Ascending aorta (tissue), 2 donors: ENCODE measurements around the gene CACNA2D1. TPM values are rescaled to one million over a fixed set of nuclear protein-coding genes. Genes with fewer than 3 reads are reported as not detected.

Experiments
- DNase-seq, 2 donors: peaks; one replicate each; pipeline ENCODE4 v3.0.0-alpha.2; 2019; ENCODE audit warnings: low spot score in 2 of 2
- H3K27ac ChIP-seq, 2 donors: fragments of 200-600 bp; sonication (generic); one replicate each; pipeline ENCODE4 v1.5.1; 2016 to 2017; ENCODE audit warnings: mild to moderate bottlenecking in 1 of 2
- H3K27me3 ChIP-seq: fragments of 200-600 bp; sonication (generic); one replicate; pipeline ENCODE4 v1.5.1; 2017
- H3K36me3 ChIP-seq, 2 donors: fragments of 200-600 bp; sonication (generic); one replicate each; pipeline ENCODE4 v1.5.1; 2016
- H3K4me1 ChIP-seq, 2 donors: fragments of 200-600 bp; sonication (generic); one replicate each; pipeline ENCODE4 v1.5.1; 2016 to 2017; ENCODE audit warnings: mild to moderate bottlenecking in 1 of 2
- H3K4me3 ChIP-seq, 2 donors: fragments of 200-600 bp; sonication (generic); one replicate each; pipeline ENCODE4 v1.5.1; 2016 to 2017; ENCODE audit warnings: mild to moderate bottlenecking in 1 of 2
- H3K9me3 ChIP-seq, 2 donors: fragments of 200-600 bp; sonication (generic); one replicate each; pipeline ENCODE4 v1.5.1; 2016
- CTCF ChIP-seq, 3 experiments: fragments of 200-600 bp in 2 of 3; fragments of 450-650 bp in 1 of 3; sonication (generic) in 2 of 3; IDR thresholded peaks; one replicate each; pipeline ENCODE4 v1.5.1; 2016 to 2019; ENCODE audit warnings: antibody characterized with exemption in 3 of 3, mild to moderate bottlenecking in 1 of 3, moderate library complexity in 1 of 3
- intact Hi-C: fragments of 100-400 bp; cut with DNase I; formaldehyde crosslinking; loops from one replicate; pipeline ENCODE4 v1.15.1; 2023
- total RNA-seq: library from RNA; depleted of rRNA; stranded (reverse); fragments of >200 nt; gene quantifications from one replicate; pipeline ENCODE4 v1.1.0, GENCODE V29; 2016

Gene CACNA2D1
- total RNA-seq, 1 donor from 2014 or later = 17.3 TPM

- H3K27ac ChIP-seq = no peak overlapping the region
- H3K4me3 ChIP-seq = no peak overlapping the region
- no peak for TF ChIP-seq CTCF (IDR thresholded peaks at IDR 0.05)
- no peaks in the 10 kb centered on the region for H3K9me3 ChIP-seq
- intact Hi-C loops = no loop called here
- H3K36me3 ChIP-seq = peaks cover 3 to 5% of the 10 kb centered on the region in 2 donors
- H3K4me1 ChIP-seq = no peaks in the 10 kb centered on the region
- H3K27me3 ChIP-seq = no peaks in the 10 kb centered on the region
- no peak for DNase-seq
Measured at GRCh38 chr7:81986723-81987470, 456.7 kb downstream of the CACNA2D1 start.

- DNase-seq = no peak
- Histone ChIP-seq H3K27me3 (no peaks in the 10 kb centered on the region), H3K4me1 (no peaks in the 10 kb centered on the region), H3K36me3 (peaks cover 3 to 5% of the 10 kb centered on the region in 2 donors), H3K27ac (no peak overlapping the region), H3K4me3 (no peak overlapping the region), H3K9me3 (no peaks in the 10 kb centered on the region)
- TF ChIP-seq CTCF (IDR thresholded peaks at IDR 0.05) = no peak
- intact Hi-C loops = no loop called here
Measured at GRCh38 chr7:81983406-81983805, 460.2 kb downstream of the CACNA2D1 start.

GRCh38 chr7:81973117-81973516 lies 470.5 kb downstream of the CACNA2D1 start:
- DNase-seq = no peak
- no peak for TF ChIP-seq CTCF (IDR thresholded peaks at IDR 0.05)
- no peaks in the 10 kb centered on the region for H3K36me3 ChIP-seq
- H3K27ac ChIP-seq = no peak overlapping the region
- intact Hi-C loops = no loop called here
- no peaks in the 10 kb centered on the region for H3K4me1 ChIP-seq
- no peaks in the 10 kb centered on the region for H3K9me3 ChIP-seq
- no peak overlapping the region for H3K4me3 ChIP-seq
- H3K27me3 ChIP-seq = no peaks in the 10 kb centered on the region

GRCh38 chr7:81960026-81960425 lies 483.6 kb downstream of the CACNA2D1 start:
- intact Hi-C loops = no loop called here

GRCh38 chr7:81957517-81957916 lies 486.1 kb downstream of the CACNA2D1 start:
- no peaks in the 10 kb centered on the region for H3K9me3 ChIP-seq
- no peak for TF ChIP-seq CTCF (IDR thresholded peaks at IDR 0.05)
- peaks cover 0 to 2% of the 10 kb centered on the region in 2 donors for H3K4me1 ChIP-seq
- H3K27ac ChIP-seq = no peak overlapping the region
- H3K36me3 ChIP-seq = no peaks in the 10 kb centered on the region
- no peak overlapping the region for H3K4me3 ChIP-seq
- no peaks in the 10 kb centered on the region for H3K27me3 ChIP-seq
- intact Hi-C loops = loop anchor here (2.0 kb wide), 1 partner anchor 459 kb away; no protein-coding TSS in a partner anchor
- no peak for DNase-seq

More at GRCh38 chr7:81960026-81960425, 483.6 kb downstream of the CACNA2D1 start:
- H3K4me3 ChIP-seq = no peak overlapping the region
- DNase-seq = no peak
- peaks cover 0 to 2% of the 10 kb centered on the region in 2 donors for H3K4me1 ChIP-seq
- no peaks in the 10 kb centered on the region for H3K9me3 ChIP-seq
- no peak for TF ChIP-seq CTCF (IDR thresholded peaks at IDR 0.05)
- no peaks in the 10 kb centered on the region for H3K27me3 ChIP-seq
- H3K27ac ChIP-seq = no peak overlapping the region
- no peaks in the 10 kb centered on the region for H3K36me3 ChIP-seq
